GM13976 (cell line): ENCODE data around the gene RAB11FIP3.

ENCODE experiments used
- DNase-seq: peaks from one replicate; pipeline ENCODE4 v3.0.0; 2012; ENCODE audit warnings: low spot score
- in situ Hi-C: fragments of 300-500 bp; cut with MboI; formaldehyde crosslinking; loops from one replicate; pipeline ENCODE4 v1.12.0; 2022; ENCODE audit warnings: low sequenced_read_pairs, mixed read lengths, inconsistent platforms; ENCODE audit not compliant: unreplicated experiment
- TF ChIP-seq, protein P1 (sequence below): IDR thresholded peaks from 2 replicates; pipeline ENCODE4 v1.5.1; 2012; ENCODE audit warnings: borderline replicate concordance, mild to moderate bottlenecking; ENCODE audit not compliant: insufficient read depth; ENCODE audit errors: extremely low read depth, missing control alignments, control extremely low read depth

Gene RAB11FIP3

DNA sequence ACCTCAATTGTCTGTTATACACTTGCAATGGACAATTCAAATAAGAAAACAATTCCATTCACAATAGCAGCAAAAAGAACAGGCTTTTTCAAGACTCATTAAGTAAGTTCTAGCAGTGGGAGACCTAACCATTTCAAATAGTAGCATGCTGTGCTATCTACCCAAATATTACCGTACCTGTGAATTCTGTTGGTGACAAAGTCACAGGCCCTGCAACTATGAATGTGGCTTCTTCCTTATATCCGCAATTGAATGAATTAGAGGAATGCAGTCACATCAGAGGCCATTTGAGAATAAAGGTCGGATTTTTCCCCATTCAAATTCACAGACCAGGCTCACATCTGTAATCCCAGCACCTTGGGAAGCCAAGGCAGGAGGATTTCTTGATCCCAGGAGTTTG is 29.2 kb upstream of the RAB11FIP3 start:
- TF ChIP-seq, protein P1, sequence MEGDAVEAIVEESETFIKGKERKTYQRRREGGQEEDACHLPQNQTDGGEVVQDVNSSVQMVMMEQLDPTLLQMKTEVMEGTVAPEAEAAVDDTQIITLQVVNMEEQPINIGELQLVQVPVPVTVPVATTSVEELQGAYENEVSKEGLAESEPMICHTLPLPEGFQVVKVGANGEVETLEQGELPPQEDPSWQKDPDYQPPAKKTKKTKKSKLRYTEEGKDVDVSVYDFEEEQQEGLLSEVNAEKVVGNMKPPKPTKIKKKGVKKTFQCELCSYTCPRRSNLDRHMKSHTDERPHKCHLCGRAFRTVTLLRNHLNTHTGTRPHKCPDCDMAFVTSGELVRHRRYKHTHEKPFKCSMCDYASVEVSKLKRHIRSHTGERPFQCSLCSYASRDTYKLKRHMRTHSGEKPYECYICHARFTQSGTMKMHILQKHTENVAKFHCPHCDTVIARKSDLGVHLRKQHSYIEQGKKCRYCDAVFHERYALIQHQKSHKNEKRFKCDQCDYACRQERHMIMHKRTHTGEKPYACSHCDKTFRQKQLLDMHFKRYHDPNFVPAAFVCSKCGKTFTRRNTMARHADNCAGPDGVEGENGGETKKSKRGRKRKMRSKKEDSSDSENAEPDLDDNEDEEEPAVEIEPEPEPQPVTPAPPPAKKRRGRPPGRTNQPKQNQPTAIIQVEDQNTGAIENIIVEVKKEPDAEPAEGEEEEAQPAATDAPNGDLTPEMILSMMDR, result no peak
- in situ Hi-C loops, result no loop called here
- no peak for DNase-seq

DNA sequence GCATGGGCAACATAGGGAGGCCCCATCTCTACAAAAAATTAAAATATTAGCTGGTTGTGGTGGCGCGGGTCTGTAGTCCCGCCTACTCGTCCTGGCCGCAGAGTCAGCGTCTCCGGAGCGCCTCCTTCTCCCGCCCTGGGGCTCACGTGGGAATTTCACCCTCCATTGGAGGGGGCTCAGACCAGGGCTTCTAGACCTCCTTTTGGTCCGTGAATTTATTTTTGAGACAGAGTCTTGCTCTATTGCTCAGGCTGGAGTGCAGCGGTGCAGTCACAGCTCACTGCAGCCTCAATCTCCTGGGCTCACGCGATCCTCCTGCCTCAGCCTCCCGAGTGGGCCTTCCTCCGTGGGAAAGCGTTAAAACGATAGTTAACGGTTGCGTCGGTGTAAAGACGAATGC is 28.8 kb upstream of the RAB11FIP3 start:
- peak; percentile 60 for DNase-seq
- in situ Hi-C loops, result no loop called here
- TF ChIP-seq, protein P1, result no peak

DNA sequence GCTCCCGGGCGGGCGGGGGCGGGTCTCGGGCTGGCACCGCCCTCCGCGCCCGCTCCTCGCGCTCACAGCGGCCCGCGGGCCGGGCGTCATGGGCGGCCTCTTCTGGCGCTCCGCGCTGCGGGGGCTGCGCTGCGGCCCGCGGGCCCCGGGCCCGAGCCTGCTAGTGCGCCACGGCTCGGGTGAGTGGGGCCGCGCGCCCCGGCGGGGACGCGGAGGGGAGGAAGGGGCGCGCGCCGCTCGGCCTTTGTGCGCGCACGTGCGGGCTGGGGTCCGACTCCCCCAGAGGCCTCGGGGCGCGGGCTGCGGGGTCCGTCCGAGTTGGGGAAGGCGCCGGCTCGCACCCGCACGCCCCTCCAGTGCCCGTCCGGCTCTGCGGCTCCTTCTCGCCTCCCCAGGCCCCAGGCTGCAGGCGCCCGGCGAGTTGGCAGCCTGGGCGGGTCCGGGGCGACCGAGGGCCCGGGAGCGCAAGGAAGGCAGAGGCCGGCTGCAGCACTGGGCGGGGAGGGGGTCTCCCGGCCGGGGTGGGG is 28.3 kb upstream of the RAB11FIP3 start, which contains the start of gene NME4:
Gene NME4 (plus strand): TSS at position 65 of the 527 bp plus-strand sequence. CDS start 24 bp downstream, at position 89.
- in situ Hi-C loops, result no loop called here
- TF ChIP-seq, protein P1, result no peak
- DNase-seq, result peak; percentile 74

DNA sequence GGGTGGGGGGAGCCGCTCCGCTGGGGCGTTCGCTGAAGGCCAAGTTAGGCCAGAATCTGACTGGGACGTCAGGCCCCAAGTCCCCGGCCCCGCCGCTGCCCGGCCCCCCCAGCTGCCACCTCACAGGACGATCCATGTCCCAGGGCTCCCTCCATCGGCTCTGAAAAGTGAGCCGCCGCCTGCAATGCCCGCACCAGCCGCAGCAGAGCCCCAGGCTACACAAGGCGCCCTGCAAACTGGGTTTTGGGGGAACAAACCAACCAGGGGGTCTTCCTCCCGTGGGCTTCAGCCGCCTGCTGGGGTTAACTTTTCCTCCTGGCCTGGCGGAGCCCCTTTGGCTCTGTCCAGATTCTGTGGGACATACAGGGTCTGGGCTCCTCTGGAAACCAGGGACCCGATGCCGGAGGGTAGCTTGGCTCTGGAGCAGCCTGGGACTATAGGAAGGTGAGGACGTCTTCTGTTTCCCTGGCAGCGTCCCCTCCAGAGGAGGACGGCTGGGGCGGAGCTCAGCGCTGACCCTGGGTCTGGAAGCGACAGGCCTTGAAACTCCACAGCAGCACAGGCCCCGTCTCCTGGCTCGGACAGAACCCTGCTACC is 27.6 kb upstream of the RAB11FIP3 start:
- in situ Hi-C loops, result no loop called here
- peak; percentile 58 for DNase-seq
- TF ChIP-seq, protein P1, result no peak

DNA sequence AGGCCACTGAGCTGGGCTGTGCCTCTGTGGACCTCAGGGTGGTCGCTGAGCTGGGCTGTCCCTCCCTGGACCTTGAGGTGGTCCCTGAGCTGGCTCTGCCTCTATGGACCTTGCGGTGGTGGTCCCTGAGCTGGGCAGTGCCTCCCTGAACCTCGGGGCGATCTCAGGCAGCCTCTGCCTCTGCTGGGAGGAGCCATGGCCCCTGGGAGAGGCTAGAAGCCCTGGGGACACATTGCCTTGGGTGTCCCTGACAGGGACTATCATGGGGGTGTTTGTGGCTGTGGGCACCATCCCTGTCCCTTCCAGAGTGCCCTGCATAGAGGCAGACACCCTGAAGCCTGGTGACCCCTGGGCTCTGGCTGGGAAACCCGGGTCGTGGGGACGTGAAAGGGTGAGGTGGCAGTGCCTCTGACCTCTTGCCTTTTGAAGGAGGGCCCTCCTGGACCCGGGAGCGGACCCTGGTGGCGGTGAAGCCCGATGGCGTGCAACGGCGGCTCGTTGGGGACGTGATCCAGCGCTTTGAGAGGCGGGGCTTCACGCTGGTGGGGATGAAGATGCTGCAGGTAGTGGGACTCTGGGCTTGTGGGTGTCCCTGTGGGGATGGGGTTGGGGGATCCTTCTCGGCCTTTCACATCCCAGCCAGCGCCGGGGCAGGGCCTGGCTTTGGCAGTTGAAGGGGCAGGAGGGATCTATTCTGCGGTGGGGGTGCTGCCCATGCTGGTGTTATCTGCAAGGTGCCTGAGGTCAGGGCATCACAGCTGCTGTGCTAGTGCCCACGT is 26.7 kb upstream of the RAB11FIP3 start:
- in situ Hi-C loops, result no loop called here
- no peak for DNase-seq
- TF ChIP-seq, protein P1, result no peak

DNA sequence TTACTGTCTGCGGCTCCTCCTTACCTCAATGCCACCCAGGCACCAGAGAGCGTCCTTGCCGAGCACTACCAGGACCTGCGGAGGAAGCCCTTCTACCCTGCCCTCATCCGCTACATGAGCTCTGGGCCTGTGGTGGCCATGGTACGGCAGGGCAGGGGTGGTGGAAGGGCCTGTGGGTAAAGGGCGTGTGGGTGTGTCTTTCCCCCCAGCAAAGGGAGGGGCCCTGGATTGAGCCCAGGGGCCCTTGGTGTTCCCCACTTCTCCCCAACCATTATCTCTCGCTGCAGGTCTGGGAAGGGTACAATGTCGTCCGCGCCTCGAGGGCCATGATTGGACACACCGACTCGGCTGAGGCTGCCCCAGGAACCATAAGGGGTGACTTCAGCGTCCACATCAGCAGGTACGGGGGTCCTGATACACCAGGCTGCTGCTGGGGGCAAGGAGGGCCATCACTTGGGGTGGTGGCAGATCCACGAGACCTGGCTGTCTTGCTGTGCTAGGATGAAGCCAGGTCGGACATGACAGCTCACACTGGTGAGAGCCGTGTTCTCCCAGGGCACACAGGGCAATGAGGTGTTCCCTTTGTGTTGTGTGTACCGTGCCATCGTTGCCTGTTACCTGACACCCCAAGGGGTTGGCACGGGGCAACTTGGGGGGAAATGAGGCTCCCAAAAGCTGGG is 26.0 kb upstream of the RAB11FIP3 start:
- in situ Hi-C loops, result no loop called here
- TF ChIP-seq, protein P1, result no peak
- DNase-seq, result no peak
